Adipocyte (in vitro differentiated cells): Measurements from ENCODE around the gene CYP24A1.
"Not testable (repeated sequence)": the region's sequence is repeated elsewhere in the genome, so short reads cannot be mapped to it uniquely, and the experiment has no call there.

ENCODE experiments used
- DNase-seq: peaks from one replicate; pipeline ENCODE4 v3.0.0-alpha.2; 2015; ENCODE audit warnings: low read depth
- H3K27me3 ChIP-seq: replicated peaks from 2 replicates; pipeline ENCODE4 v1.7.0; 2013; ENCODE audit warnings: mild to moderate bottlenecking, low read length, moderate library complexity; ENCODE audit not compliant: control insufficient read depth, insufficient read depth
- H3K36me3 ChIP-seq: 2 replicates; pipeline ENCODE4 v1.7.0; 2013; ENCODE audit warnings: low read length, mild to moderate bottlenecking, moderate library complexity; ENCODE audit not compliant: control insufficient read depth, insufficient read depth, severe bottlenecking
- H3K4me1 ChIP-seq: 2 replicates; pipeline ENCODE4 v1.7.0; 2013; ENCODE audit warnings: mild to moderate bottlenecking, low read length, moderate library complexity; ENCODE audit not compliant: control insufficient read depth, insufficient read depth
- H3K4me3 ChIP-seq: 2 replicates; pipeline ENCODE4 v1.7.0; 2013; ENCODE audit warnings: mild to moderate bottlenecking, low read length, moderate library complexity
- H3K9ac ChIP-seq: 2 replicates; pipeline ENCODE4 v1.7.0; 2013; ENCODE audit warnings: mild to moderate bottlenecking, low read length, moderate library complexity
- H3K9me3 ChIP-seq: 2 replicates; pipeline ENCODE4 v1.7.0; 2013; ENCODE audit warnings: mild to moderate bottlenecking, low read length, moderate library complexity; ENCODE audit not compliant: control insufficient read depth

The CYP24A1 gene

DNA sequence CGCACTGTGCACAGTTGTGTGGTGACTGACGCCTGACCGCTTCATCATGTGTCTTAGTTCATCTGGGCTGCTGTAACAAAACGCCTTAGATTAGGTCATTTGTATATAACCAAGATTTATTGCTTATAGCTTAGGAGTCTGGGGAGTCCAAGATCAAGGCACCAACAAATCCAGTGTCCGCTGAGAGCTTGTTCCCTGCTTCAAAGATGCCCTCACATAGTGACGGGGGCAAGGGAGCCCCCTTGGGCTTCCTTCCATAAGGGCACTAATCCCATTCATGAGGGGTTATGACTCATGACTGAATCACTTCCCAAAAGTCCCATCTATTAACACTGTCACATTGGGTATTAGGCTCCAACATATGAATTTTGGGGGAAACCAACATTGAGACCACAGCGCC lies 34.6 kb downstream of the CYP24A1 start:
- H3K9me3 ChIP-seq: peaks cover 4% of the 10 kb centered on the region
- H3K9ac ChIP-seq: no peak overlapping the region
- no peak overlapping the region for H3K4me3 ChIP-seq
- no peaks in the 10 kb centered on the region for H3K27me3 ChIP-seq
- peaks cover 4% of the 10 kb centered on the region for H3K4me1 ChIP-seq
- no peaks in the 10 kb centered on the region for H3K36me3 ChIP-seq
- DNase-seq: no peak

DNA sequence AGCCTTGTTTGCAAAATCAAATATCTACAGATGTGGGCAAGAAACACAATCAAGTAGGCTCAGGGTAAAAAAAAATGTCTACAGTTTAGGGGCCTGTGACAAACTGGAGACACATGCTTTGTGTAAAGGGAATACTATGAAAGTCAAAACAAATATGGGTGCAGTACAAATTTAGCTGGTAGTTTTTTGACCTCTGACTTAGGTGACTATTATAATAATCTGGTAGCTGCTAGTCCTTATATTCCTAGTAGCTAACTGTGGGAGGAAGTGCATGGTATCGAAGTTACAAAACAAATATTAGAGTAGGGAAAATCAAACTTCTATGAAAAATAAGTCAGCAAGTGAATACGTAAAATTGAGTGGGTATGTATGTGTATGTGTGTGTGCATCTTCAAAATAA lies 35.4 kb downstream of the CYP24A1 start:
- Histone ChIP-seq H3K4me1 (peaks cover 7% of the 10 kb centered on the region), H3K4me3 (no peak overlapping the region), H3K36me3 (no peaks in the 10 kb centered on the region), H3K9ac (no peak overlapping the region), H3K9me3 (peaks cover 4% of the 10 kb centered on the region), H3K27me3 (no peaks in the 10 kb centered on the region)
- no peak for DNase-seq

DNA sequence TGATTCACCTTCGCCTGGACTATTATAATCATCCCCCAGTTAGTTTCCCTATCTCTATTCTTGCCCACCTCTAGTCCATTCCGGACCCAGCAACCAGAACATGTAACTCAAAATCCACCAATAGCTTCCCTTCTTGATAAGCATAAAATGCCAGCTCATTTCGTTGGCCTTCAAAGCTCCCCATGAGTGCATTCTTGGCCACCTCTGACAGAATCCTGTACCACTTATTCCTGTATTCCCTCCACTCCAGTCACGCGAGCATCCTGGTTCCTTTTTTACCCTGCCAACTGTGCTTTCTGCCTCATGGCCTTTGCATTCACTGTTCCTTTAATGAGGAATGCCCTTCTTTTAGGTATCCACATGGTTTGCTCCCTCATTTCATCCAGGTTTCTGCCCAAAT lies 36.7 kb downstream of the CYP24A1 start:
- DNase-seq: no peak
- H3K36me3 ChIP-seq: no peaks in the 10 kb centered on the region
- H3K4me3 ChIP-seq: no peak overlapping the region
- H3K9me3 ChIP-seq: peaks cover 4% of the 10 kb centered on the region
- H3K27me3 ChIP-seq: no peaks in the 10 kb centered on the region
- H3K9ac ChIP-seq: no peak overlapping the region
- H3K4me1 ChIP-seq: peaks cover 15% of the 10 kb centered on the region

DNA sequence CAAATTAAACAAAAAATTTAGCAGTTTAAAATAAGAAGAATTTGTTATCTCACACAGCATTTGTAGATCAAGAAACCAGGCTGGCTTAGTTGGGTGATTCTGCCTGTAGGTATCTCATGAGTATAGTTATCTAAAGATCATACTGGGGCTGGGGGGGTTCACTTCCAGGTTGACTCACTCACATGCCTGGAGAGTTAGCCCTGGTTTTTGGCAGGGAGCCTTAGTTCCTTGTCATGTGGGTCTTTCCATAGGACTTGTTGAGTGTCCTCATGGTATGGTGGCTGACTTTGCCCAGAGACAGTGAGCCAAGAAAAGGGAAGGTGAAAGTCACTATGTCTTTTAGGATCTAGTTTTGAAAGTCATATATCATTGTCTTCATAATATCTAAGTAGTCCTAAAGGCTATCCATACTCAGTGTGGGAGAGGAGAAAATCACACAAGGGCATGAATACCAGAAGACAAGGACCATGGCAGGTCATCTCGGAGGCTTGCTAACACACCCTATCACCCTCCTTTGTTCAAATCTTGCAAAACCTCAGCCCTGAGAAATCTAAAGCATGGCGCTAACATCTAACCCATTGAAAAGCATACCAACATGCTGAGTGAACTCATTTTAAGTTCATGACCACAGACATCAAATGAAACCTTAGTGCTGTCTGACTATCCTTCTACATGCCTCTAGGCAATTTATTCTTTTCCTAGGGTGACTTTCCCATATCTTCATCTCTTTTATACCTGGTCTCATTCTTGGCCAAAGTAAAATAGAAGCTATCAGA lies 39.2 kb downstream of the CYP24A1 start:
- Histone ChIP-seq H3K9me3 (no peaks in the 10 kb centered on the region), H3K9ac (no peak overlapping the region), H3K4me3 (no peak overlapping the region), H3K4me1 (peaks cover 17% of the 10 kb centered on the region), H3K27me3 (no peaks in the 10 kb centered on the region), H3K36me3 (no peaks in the 10 kb centered on the region)
- no peak for DNase-seq

DNA sequence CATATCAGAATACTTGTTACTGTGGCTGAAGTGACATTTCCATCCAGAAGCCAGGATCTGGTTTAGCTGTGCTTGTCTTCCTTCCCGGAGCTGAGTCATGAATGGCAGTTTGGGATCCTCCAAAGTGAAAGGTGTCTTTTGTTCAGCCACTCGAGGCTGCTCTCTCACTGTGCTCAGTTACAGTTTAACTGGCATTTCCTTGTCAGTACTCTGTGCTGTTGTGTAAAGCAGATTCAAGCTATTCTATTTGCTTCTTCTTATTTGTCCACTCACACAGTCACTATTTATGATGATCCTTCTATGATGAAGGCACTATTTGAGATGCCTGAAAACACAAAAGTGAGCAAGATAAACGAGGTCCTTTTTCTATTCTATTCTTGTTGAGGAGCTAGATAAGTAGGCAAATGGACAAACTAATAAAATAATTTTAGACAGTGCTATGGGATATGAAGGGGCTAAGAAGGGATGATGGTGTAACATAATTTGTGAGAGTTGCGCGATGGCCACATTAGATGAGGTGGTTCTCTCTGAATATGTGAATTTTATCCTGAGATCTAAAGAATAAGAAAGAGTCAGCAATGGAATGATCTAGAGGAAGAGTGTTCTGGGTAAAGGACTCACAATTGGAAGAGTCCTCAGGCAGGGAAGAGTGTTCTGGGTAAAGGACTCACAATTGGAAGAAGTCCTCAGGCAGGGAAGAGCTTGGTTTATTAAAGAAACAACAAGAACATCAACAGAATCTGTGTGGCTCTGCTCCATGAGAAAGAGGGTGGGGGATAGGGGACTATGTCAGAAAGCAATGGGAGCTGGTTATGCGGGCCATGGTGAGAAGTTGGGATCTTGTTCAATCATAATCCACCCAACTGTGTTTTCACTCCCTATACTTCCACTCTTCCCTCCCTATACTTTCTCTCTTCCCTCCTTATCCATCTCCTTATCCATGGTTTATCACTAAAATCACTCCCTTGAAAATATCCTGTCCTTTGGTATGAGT lies 40.1 kb downstream of the CYP24A1 start:
- Histone ChIP-seq H3K36me3 (no peaks in the 10 kb centered on the region), H3K4me3 (peak overlapping the region; percentile 16), H3K27me3 (no peaks in the 10 kb centered on the region), H3K4me1 (peaks cover 17% of the 10 kb centered on the region), H3K9me3 (peaks cover 3% of the 10 kb centered on the region), H3K9ac (no peak overlapping the region)
- DNase-seq: peak; percentile 45

DNA sequence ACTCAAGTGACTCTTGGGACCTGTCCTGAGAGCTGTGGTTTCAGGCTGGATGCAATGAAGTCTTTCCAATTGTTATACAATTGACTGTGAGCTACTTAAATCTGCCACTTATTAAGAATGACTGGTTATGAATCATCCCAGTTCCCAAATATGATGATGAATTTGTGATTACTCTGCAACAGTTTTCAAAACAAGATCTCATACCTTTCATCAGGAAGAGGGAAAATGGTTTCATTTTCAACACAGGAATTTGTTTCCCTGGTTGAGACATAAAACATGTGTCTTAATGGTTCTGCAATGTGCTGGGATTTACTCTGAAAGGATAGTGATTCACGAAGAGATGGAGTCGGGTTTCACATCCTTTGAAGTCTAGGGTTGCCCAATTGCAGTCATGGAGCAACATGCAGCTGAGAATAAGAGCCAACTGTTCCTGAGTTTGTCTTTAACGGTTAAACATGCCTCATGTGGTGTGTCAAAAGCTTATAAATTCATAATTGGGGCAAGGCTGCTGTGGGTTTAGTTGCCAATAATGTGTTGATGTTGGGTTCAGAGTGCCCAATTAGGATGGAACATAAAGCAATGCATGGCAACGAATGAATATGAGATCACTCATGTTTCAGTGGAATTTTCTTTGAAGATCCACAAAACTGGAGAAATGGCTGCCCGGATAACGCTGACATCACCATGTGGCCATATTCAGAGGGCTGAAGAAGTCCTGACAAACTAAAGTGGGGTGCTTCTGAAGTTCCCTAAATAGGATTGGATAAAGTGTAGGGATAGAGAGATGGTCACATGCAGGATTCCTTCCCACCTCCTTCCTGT lies 41.0 kb downstream of the CYP24A1 start:
- no peaks in the 10 kb centered on the region for H3K27me3 ChIP-seq
- H3K36me3 ChIP-seq: no peaks in the 10 kb centered on the region
- peak; percentile 98 for DNase-seq
- no peak overlapping the region for H3K9ac ChIP-seq
- peak overlapping the region; percentile 16 for H3K4me3 ChIP-seq
- H3K4me1 ChIP-seq: peaks cover 17% of the 10 kb centered on the region
- H3K9me3 ChIP-seq: peaks cover 3% of the 10 kb centered on the region

DNA sequence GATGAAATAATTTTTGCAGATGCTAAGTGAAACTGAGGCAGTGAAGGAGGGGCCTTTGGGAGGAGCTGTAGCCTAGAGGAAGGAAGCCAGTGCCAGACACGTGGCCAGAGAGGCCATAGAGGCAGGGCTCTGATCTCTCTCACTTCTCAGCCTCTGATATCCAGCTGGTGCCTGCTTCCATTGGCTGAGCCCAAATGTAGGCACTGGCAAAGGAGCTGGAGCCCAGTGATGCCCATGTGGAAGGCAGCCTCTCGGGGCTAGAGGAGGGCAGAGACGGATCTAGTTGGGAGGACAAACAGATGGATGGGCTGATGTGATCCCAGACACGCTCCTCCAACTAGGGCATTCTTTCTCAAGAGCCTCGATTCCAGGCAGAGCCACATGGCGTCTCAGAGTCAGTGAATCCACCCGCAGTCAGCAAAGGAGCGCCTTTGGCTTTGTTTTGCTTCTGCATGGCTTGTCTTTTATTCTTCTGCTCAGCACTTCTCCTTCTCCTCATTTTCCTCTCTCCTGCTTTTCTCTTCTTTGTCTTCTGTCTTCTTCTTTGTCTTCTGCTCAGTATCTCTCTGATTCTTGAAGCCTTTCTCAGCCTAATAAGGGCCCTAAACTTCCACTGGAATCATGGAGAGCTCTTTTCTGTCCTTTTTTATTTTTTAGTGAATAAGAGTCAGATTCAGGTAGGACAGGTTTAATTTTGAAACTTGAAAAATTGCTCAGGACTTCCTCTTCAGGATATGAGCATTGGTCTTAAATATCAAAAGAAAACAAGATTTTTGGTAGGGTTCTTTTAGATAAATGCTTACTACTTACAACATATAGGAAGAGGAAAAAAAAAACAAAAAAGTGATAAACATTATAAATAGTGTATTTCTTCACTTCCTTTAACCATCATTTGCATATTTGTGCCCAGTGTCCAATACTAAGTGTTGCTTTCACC lies 41.8 kb downstream of the CYP24A1 start:
- Histone ChIP-seq H3K4me1 (peaks cover 17% of the 10 kb centered on the region), H3K27me3 (no peaks in the 10 kb centered on the region), H3K9me3 (peaks cover 3% of the 10 kb centered on the region), H3K36me3 (no peaks in the 10 kb centered on the region), H3K9ac (no peak overlapping the region), H3K4me3 (peak overlapping the region; percentile 26)
- DNase-seq: no peak

DNA sequence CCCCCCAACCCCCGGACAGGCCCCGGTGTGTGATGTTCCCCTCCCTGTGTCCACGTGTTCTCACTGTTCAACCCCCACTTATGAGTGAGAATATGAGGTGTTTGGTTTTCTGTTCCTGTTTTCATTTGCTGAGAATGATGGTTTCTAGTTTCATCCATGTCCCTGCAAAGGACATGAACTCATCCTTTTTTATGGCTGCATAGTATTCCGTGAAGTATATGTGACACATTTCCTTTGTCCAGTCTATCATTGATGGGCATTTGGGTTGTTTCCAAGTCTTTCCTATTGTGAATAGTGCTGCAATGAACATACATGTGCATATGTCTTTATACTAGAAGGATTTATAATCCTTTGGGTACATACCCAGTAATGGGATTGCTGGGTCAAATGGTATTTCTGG lies 42.7 kb downstream of the CYP24A1 start:
- not testable (repeated sequence) for H3K9me3 ChIP-seq, H3K4me3 ChIP-seq, H3K9ac ChIP-seq, H3K36me3 ChIP-seq, DNase-seq, H3K27me3 ChIP-seq
- H3K4me1 ChIP-seq: peaks cover 17% of the 10 kb centered on the region

DNA sequence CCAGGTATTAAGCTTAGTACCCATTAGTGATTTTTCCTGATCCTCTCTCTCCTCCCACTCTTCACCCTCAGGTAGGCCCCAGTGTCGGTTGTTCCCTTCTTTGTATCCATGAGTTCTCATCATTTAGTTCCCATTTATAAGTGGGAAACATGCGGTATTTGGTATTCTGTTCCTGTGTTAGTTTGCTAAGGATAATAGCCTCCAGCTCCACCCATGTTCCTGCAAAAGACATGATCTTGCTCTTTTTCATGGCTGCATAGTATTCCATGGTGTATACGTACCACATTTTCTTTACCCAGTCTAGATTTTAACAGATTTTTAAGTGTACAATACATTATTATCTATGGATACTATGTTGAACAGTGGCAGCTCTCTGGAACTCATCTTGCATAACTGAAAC lies 44.4 kb downstream of the CYP24A1 start:
- peaks cover 17% of the 10 kb centered on the region for H3K4me1 ChIP-seq
- H3K4me3 ChIP-seq: no peak overlapping the region
- H3K36me3 ChIP-seq: no peaks in the 10 kb centered on the region
- no peak overlapping the region for H3K9ac ChIP-seq
- DNase-seq: no peak
- peaks cover 3% of the 10 kb centered on the region for H3K9me3 ChIP-seq
- H3K27me3 ChIP-seq: no peaks in the 10 kb centered on the region

DNA sequence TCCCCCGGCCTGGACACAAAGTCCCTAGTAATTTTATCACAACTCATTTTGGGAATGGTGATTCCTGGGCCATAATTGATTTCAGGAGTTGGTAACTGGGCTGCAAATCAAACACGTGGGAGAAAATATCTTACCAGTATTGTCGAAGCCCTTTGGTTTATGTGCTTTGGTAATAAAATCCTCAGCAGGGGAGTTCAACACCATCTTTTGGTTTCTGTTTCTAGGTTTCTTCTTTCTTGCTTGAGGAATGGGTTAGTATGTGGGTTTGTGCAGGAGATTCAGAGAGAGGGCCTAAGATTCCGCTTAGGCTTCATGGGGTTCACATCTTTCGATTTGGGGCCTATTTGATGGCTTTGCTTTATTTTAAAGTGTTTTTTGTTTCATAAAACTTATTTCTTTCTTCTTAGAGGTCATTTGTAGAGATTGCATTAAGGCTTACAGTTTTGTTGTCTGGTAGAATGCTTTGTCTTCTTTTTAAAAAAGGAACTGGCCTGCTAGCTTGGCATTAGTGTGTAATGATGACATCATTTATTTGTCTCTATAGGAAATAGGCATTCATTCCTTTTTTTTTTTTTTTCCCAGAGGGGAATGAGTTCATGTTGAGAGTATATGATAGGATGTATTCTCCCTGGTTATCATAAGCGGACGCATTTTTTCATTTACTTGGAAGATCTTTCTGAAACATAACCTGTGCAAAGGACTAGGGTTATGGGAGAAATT lies 45.8 kb downstream of the CYP24A1 start:
- H3K36me3 ChIP-seq: no peaks in the 10 kb centered on the region
- no peak for DNase-seq
- H3K27me3 ChIP-seq: no peaks in the 10 kb centered on the region
- H3K9me3 ChIP-seq: peaks cover 3% of the 10 kb centered on the region
- no peak overlapping the region for H3K4me3 ChIP-seq
- H3K4me1 ChIP-seq: peaks cover 14% of the 10 kb centered on the region
- H3K9ac ChIP-seq: no peak overlapping the region
